Astrocyte of the hippocampus (primary cell): Measurements from ENCODE around the gene CXorf58.
"Not testable (repeated sequence)": the region's sequence is repeated elsewhere in the genome, so short reads cannot be mapped to it uniquely, and the experiment has no call there.

Experiments used
- DNase-seq: peaks from one replicate; pipeline ENCODE4 v3.0.0; 2011; ENCODE audit warnings: low read depth, low spot score

The CXorf58 gene

GRCh38 chrX:23952984-23953907, 45.4 kb downstream of the CXorf58 start:
- DNase-seq = peak; percentile 5

- DNase-seq = no peak
Observed at GRCh38 chrX:23953908-23954269, 46.1 kb downstream of the CXorf58 start.

DNA sequence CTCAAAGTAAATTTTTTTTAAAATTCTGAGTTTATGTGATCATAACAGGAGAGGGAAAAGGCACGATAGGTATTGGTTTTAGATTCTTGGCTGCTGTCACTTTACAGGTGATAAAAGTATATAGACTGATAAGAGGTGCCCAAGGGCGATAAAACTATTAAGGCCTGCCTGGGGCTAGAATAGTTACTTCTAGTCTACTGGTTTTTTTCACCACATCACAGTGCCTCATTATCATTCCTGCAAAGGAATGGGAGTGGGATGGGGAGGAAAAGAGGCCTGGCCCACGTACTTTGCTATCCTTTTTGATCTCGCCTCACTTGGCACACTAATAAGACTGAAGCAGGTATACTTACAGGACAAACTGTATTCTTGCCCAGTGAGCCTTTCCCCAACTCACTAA, 46.6 kb downstream of the CXorf58 start:
- DNase-seq = no peak

DNA sequence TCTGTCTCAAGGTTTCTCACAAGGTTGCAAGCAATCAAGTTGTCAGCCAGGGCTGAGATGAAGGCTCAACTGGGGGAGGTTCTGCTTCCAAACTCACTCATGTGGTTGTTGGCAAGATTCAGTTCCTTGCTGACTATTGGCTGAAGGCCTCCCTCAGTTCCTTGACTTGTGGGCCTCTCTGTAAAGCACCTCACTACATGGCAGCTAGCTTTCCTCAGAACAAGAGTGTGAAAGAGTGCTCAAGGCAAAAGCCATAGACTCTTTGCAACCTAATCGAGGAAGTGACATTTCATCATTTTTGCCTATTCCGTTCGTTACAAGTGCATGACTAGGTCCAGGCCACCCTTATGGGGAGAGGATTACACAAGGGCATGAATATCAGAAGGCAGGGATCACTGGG, 52.0 kb downstream of the CXorf58 start:
- no peak for DNase-seq

GRCh38 chrX:23964191-23964590, 56.4 kb downstream of the CXorf58 start:
- DNase-seq = no peak

DNA sequence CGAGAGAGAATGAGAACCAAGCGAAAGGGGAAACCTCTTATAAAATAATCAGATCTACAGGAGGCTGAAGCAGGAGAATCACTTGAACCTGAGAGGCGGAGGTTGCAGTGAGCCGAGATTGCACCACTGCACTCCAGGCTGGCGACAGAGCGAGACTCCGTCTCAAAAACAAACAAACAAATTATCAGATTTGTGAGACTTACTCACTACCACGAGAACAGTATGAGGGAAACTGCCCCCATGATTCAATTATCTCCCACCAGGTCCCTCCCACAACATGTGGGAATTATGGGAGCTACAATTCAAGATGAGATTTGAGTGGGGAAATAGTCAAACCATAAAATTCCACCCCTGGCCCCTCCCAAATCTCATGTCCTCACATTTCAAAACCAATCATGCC, 57.8 kb downstream of the CXorf58 start:
- not testable (repeated sequence) for DNase-seq

DNA sequence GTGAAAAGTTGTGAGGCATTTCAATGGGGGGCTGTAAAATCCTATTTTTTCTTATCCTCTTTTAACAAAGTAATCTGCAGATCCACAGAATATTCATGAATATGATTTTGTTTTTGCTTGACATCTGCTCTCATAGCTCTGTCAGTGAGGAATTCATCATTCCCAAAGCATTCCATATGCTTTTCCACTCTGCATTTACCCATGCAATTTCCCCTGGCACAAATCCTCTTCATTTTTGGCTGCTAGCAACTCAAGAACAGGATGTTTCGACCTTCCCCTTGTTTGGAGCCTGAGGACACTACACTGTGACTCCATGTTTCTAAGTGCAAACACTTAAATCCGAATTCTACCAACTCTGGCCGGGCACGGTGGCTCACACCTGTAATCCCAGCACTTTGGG, 70.7 kb downstream of the CXorf58 start:
- DNase-seq = no peak

DNA sequence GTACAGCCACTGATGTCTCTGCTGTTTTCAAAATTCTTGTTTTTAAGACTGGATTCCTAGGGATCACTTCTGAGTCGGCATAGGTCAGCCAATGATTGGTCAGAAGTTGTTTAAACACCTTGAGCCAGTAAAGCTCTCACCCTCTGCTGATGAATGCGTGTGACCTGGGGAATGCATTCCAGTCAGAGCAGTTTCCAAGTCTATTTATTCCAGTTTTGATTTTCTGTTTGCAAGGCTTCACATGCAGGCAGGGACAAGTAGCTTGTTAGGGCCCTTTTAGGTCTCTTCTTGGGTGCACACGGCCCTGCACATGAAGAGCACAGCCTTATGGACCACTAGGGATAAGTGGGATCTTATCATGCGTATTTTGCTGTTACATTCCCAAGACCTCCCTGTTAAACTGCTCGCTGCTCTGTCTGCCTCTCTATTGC, 72.2 kb downstream of the CXorf58 start:
- DNase-seq = peak; percentile 18

GRCh38 chrX:23981222-23981621, 73.4 kb downstream of the CXorf58 start:
- DNase-seq = no peak

DNA sequence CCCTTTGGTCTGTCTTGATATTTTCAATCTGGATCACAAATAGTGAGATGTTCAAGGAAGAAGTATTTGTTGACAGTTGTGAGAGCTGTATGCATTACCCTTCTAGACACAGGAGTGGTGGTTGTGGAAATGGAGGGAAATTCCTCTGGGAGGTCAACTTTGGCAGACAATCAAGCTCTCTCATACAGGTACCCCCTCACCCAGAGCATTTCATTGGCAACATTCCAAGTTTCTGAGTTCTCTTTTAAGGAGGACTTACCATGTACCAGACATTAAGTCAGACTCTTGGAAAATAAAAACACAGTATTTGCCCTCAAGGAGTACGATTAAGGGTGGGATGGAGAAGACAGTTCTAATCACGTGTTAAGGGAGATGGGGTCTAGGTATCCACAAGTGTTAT, 73.9 kb downstream of the CXorf58 start:
- DNase-seq = peak; percentile 2

DNA sequence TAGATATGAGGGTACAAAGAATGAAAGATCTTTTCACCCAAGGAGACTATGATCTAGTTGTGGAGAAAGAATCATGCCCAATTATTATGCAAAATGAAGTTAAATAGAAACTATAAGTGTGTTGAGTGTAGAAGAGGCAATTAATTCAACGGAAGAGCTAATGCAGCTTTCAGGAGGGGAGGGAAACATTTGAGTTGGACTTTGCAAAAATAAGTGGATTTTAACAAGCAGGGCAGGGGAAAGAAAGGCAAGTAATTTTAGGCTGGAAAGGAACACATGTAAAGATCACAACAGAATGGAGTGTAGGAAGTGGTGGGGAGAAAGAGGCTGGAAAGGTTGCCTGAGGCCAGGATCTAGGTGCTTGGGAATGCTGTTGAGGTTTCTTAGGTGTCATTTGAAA, 75.1 kb downstream of the CXorf58 start:
- no peak for DNase-seq
